Body of pancreas (tissue), 4 donors: ENCODE data around the gene PODXL.

Experiments
- POLR2A ChIP-seq, 3 donors: fragments of 450-650 bp; IDR thresholded peaks; one replicate each; pipeline ENCODE4 v1.6.1; 2016; ENCODE audit warnings: antibody characterized with exemption in 3 of 3, mild to moderate bottlenecking in 2 of 3
- TF ChIP-seq, protein P1 (sequence below), 7 experiments: fragments of 450-650 bp in 4 of 7; fragments of 200-600 bp in 3 of 7; sonication (generic) in 3 of 7; IDR thresholded peaks; one replicate each; pipeline ENCODE4 v1.5.1; 2016 to 2019; ENCODE audit warnings: antibody characterized with exemption in 7 of 7

DNA sequence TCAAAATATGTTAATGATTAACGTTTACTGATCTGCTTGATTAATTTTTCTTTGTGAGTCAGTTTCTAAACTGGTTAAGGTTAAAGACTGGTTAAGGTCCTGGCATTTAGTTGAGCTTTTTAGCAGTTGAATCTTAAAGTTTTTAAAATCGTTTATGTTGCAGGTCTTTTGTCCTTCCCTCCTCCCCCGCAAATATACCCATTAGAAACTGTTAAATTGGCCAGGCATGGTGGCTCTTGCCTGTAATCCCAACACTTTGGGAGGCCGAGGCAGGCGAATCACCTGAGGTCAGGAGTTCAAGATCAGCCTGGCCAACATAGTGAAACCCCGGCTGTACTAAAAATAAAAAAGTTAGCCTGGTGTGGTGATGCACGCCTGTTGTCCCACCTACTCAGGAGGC lies 100.9 kb downstream of the PODXL start:
- TF ChIP-seq, protein P1, sequence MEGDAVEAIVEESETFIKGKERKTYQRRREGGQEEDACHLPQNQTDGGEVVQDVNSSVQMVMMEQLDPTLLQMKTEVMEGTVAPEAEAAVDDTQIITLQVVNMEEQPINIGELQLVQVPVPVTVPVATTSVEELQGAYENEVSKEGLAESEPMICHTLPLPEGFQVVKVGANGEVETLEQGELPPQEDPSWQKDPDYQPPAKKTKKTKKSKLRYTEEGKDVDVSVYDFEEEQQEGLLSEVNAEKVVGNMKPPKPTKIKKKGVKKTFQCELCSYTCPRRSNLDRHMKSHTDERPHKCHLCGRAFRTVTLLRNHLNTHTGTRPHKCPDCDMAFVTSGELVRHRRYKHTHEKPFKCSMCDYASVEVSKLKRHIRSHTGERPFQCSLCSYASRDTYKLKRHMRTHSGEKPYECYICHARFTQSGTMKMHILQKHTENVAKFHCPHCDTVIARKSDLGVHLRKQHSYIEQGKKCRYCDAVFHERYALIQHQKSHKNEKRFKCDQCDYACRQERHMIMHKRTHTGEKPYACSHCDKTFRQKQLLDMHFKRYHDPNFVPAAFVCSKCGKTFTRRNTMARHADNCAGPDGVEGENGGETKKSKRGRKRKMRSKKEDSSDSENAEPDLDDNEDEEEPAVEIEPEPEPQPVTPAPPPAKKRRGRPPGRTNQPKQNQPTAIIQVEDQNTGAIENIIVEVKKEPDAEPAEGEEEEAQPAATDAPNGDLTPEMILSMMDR (IDR thresholded peaks at IDR 0.05) = no peak
- no peak for TF ChIP-seq POLR2A (IDR thresholded peaks at IDR 0.05)
